HCT116 (cell line): Measurements from ENCODE around the gene EN2. TPM values are rescaled to one million over a fixed set of nuclear protein-coding genes. Genes with fewer than 3 reads are reported as not detected.

ENCODE experiments used
- ATAC-seq: fragments of 200-7000 bp; cut with Tn5 transposase; 2 replicates; pipeline ENCODE4 v1.9.1; 2020; ENCODE audit warnings: mild to moderate bottlenecking, moderate library complexity
- BruUV-seq: library from RNA; stranded (reverse); fragments of 400-500 nt; replicated peaks from 2 replicates; lab custom pipeline; 2021; lab: Mats Ljungman, UMichigan
- CTCF ChIA-PET: fragments of 300-600 bp; sonication (Branson Sonifier 250); formaldehyde crosslinking; loops from one replicate; lab custom pipeline; 2021; ENCODE audit warnings: antibody characterized with exemption; lab: Charles Lee
- POLR2A ChIA-PET: fragments of 300-600, 350-600 bp; sonication (Branson Sonifier 250); formaldehyde crosslinking; loops from one replicate; lab custom pipeline; 2021; ENCODE audit warnings: antibody characterized with exemption; lab: Charles Lee
- RAD21 ChIA-PET, 2 experiments: fragments of 300-600 bp; sonication (Branson Sonifier 250); formaldehyde crosslinking; loops; one replicate each; lab custom pipeline; 2023; ENCODE audit warnings: low total read pairs in 2 of 2; ENCODE audit not compliant: uncharacterized antibody in 2 of 2, unreplicated experiment in 2 of 2, low non-redundant PET in 1 of 2; lab: Charles Lee
- DNase-seq: peaks from one replicate; pipeline ENCODE4 v3.0.0-alpha.2; 2010; ENCODE audit warnings: low read depth, low spot score
- H2AFZ ChIP-seq: fragments of 200-600 bp; shearing (Covaris generic), sonication (generic); 2 replicates; pipeline ENCODE4 v1.6.1; 2017; ENCODE audit warnings: low read depth, mixed run types, mixed read lengths, antibody characterized with exemption, low read length; ENCODE audit not compliant: poor library complexity, severe bottlenecking
- H3K27ac ChIP-seq: 2 replicates; pipeline ENCODE4 v1.5.1; 2012; ENCODE audit warnings: low read depth, low read length
- H3K27me3 ChIP-seq: fragments of 200-600 bp; sonication (generic); 2 replicates; pipeline ENCODE4 v1.6.1; 2016; ENCODE audit warnings: mixed run types, low read length, mixed read lengths; ENCODE audit not compliant: insufficient read depth
- H3K36me3 ChIP-seq, 2 experiments: fragments of 200-500 bp in 1 of 2; fragments of 200-600 bp in 1 of 2; sonication (Bioruptor generic) in 1 of 2; sonication (generic) in 1 of 2; 2 replicates each; pipeline versions ENCODE4 v1.5.1 to v1.6.1; 2014 to 2016; ENCODE audit warnings: low read length in 2 of 2, inconsistent platforms in 1 of 2, mixed read lengths in 1 of 2, mixed run types in 1 of 2; ENCODE audit not compliant: insufficient read depth in 2 of 2, control insufficient read depth in 1 of 2
- H3K4me1 ChIP-seq, 2 experiments: fragments of 200-600 bp in 1 of 2; sonication (generic) in 1 of 2; 2 replicates each; pipeline versions ENCODE4 v1.5.1 to v1.6.1; 2012 to 2017; ENCODE audit warnings: low read length in 2 of 2, inconsistent platforms in 1 of 2, mild to moderate bottlenecking in 1 of 2, mixed read lengths in 1 of 2, mixed run types in 1 of 2, moderate library complexity in 1 of 2; ENCODE audit not compliant: insufficient read depth in 2 of 2, control insufficient read depth in 1 of 2
- H3K4me2 ChIP-seq: fragments of 200-600 bp; sonication (generic); 2 replicates; pipeline ENCODE4 v1.6.1; 2017; ENCODE audit warnings: mixed run types, low read length, mixed read lengths
- H3K4me3 ChIP-seq, 2 experiments: fragments of 200-600 bp in 1 of 2; sonication (generic) in 1 of 2; replicated peaks in 1 of 2; 2 replicates each; pipeline ENCODE4 v1.5.1; 2011 to 2016; ENCODE audit warnings: low read length in 2 of 2, control low read depth in 1 of 2, low read depth in 1 of 2, mild to moderate bottlenecking in 1 of 2, mixed read lengths in 1 of 2, mixed run types in 1 of 2
- H3K79me2 ChIP-seq: fragments of 200-600 bp; sonication (generic); 2 replicates; pipeline ENCODE4 v1.6.1; 2017; ENCODE audit warnings: mild to moderate bottlenecking, mixed run types, low read length, moderate library complexity, mixed read lengths; ENCODE audit not compliant: insufficient read depth
- H3K9ac ChIP-seq: fragments of 200-600 bp; sonication (generic); 2 replicates; pipeline ENCODE4 v1.6.1; 2016; ENCODE audit warnings: low read length, mixed read lengths
- H3K9me2 ChIP-seq: fragments of 200-600 bp; sonication (generic), shearing (Covaris generic); 2 replicates; pipeline ENCODE4 v1.6.1; 2017; ENCODE audit warnings: mixed run types, mild to moderate bottlenecking, moderate library complexity; ENCODE audit not compliant: insufficient read depth
- H3K9me3 ChIP-seq, 2 experiments: fragments of 200-500 bp in 1 of 2; fragments of 200-600 bp in 1 of 2; sonication (Bioruptor generic) in 1 of 2; sonication (generic) in 1 of 2; 2 replicates each; pipeline ENCODE4 v1.6.1; 2014 to 2017; ENCODE audit warnings: low read length in 2 of 2, mixed read lengths in 2 of 2, inconsistent platforms in 1 of 2, low read depth in 1 of 2, mild to moderate bottlenecking in 1 of 2, mixed run types in 1 of 2, moderate library complexity in 1 of 2; ENCODE audit not compliant: control insufficient read depth in 1 of 2, insufficient read depth in 1 of 2
- H4K20me1 ChIP-seq: fragments of 200-600 bp; sonication (generic), shearing (Covaris generic); 2 replicates; pipeline ENCODE4 v1.6.1; 2017; ENCODE audit warnings: mixed run types, mild to moderate bottlenecking, moderate library complexity; ENCODE audit not compliant: insufficient read depth
- CEBPB ChIP-seq: IDR thresholded peaks from 2 replicates; pipeline ENCODE4 v1.6.1; 2012; ENCODE audit warnings: low read depth
- CTCF ChIP-seq, 3 experiments: fragments of 200-600 bp in 1 of 3; sonication (generic) in 1 of 3; IDR thresholded peaks in 2 of 3; conservative IDR thresholded peaks in 1 of 3; 2 replicates each; pipeline ENCODE4 v1.5.1; 2012 to 2017; ENCODE audit warnings: low read depth in 2 of 3, low read length in 2 of 3, antibody characterized with exemption in 1 of 3, borderline replicate concordance in 1 of 3, control low read depth in 1 of 3, mild to moderate bottlenecking in 1 of 3, mixed read lengths in 1 of 3, mixed run types in 1 of 3, moderate library complexity in 1 of 3; ENCODE audit not compliant: insufficient read depth in 1 of 3
- EZH2 ChIP-seq: fragments of 200-600 bp; sonication (generic); IDR thresholded peaks from 2 replicates; pipeline ENCODE4 v1.6.1; 2017; ENCODE audit warnings: antibody characterized with exemption, mixed run types
- RAD21 ChIP-seq: IDR thresholded peaks from 2 replicates; pipeline ENCODE4 v1.6.1; 2012; ENCODE audit warnings: low read depth, mild to moderate bottlenecking
- REST ChIP-seq: IDR thresholded peaks from 2 replicates; pipeline ENCODE4 v1.6.1; 2012; ENCODE audit warnings: low read depth
- SRF ChIP-seq: IDR thresholded peaks from 2 replicates; pipeline ENCODE4 v1.6.1; 2012; ENCODE audit warnings: low read depth
- YY1 ChIP-seq: IDR thresholded peaks from 2 replicates; pipeline ENCODE4 v1.6.1; 2011; ENCODE audit warnings: low read length, low read depth, moderate library complexity, mild to moderate bottlenecking; ENCODE audit not compliant: insufficient replicate concordance; ENCODE audit errors: extremely low read depth
- ZBTB33 ChIP-seq: IDR thresholded peaks from 2 replicates; pipeline ENCODE4 v1.6.1; 2011; ENCODE audit warnings: mild to moderate bottlenecking, low read length, moderate library complexity; ENCODE audit not compliant: insufficient replicate concordance; ENCODE audit errors: extremely low read depth
- ZNF274 ChIP-seq: fragments of 200-500 bp; sonication (Bioruptor generic); IDR thresholded peaks from 2 replicates; pipeline ENCODE4 v1.6.1; 2014; ENCODE audit warnings: mild to moderate bottlenecking, low read depth, low read length, inconsistent platforms
- intact Hi-C: fragments of 100-400 bp; cut with micrococcal nuclease; formaldehyde crosslinking; loops from 2 replicates; pipeline ENCODE4 v1.10.0; 2022
- total RNA-seq: library from RNA; stranded (reverse); gene quantifications from one replicate; pipeline ENCODE4 v1.2.1, GENCODE V29; 2021; ENCODE audit not compliant: unreplicated experiment

The EN2 gene
- total RNA-seq, 1 experiment from 2014 or later, result 0.32 TPM

- H3K79me2 ChIP-seq, result no peaks in the 10 kb centered on the region
- H4K20me1 ChIP-seq, result no peaks in the 10 kb centered on the region
- H3K27me3 ChIP-seq, result no peaks in the 10 kb centered on the region
- no peak overlapping the region for H3K4me2 ChIP-seq
- POLR2A ChIA-PET, result no interaction called here
- DNase-seq (no peak), ATAC-seq (no peak)
- TF ChIP-seq YY1, result no peak
- TF ChIP-seq CEBPB, result no peak
- TF ChIP-seq ZBTB33, result no peak
- no peak for TF ChIP-seq EZH2
- TF ChIP-seq SRF, result no peak
- TF ChIP-seq CTCF (IDR thresholded peaks at IDR 0.05 in 2 of 3, conservative IDR thresholded peaks at IDR 0.05 in 1 of 3; ENCODE audit: borderline replicate concordance in 1 of 3, insufficient read depth in 1 of 3, low read depth in 2 of 3, low read length in 2 of 3), result no peak
- TF ChIP-seq ZNF274, result no peak
- no peak for TF ChIP-seq REST
- TF ChIP-seq RAD21, result no peak
- no peaks in the 10 kb centered on the region; a peak in 1 of 4 replicates for H3K4me1 ChIP-seq
- no peaks in the 10 kb centered on the region for H3K36me3 ChIP-seq
- H3K9me3 ChIP-seq, result peaks cover 0 to 6% of the 10 kb centered on the region in 2 experiments; a peak in 1 of 4 replicates
- RAD21 ChIA-PET, result no interaction called here
- no peak overlapping the region for H3K9ac ChIP-seq
- intact Hi-C loops, result no loop called here
- H2AFZ ChIP-seq, result no peak overlapping the region
- CTCF ChIA-PET, result no interaction called here
- no peaks in the 10 kb centered on the region for H3K9me2 ChIP-seq
- no TSS peak for BruUV-seq
- no peak overlapping the region for H3K4me3 ChIP-seq
- no peak overlapping the region for H3K27ac ChIP-seq
Measured at GRCh38 chr7:155483868-155484325, 26.0 kb downstream of the EN2 start.
